HEK293 (cell line): ENCODE data around the gene COL4A1.

Source experiments
- CTCF ChIP-seq: fragments of 450-650 bp; formaldehyde crosslinking; IDR thresholded peaks from 2 replicates; pipeline ENCODE4 v1.5.1; 2016; ENCODE audit warnings: missing biosample characterization, missing genetic modification characterization
- MEIS1 ChIP-seq: sonication (generic); formaldehyde crosslinking; IDR thresholded peaks from 2 replicates; pipeline ENCODE4 v1.8.1; 2022; ENCODE audit warnings: missing genetic modification reagents, mild to moderate bottlenecking, borderline replicate concordance
- SP2 ChIP-seq: fragments of 450-650 bp; formaldehyde crosslinking; IDR thresholded peaks from 2 replicates; pipeline ENCODE4 v1.5.1; 2016; ENCODE audit warnings: missing biosample characterization, missing genetic modification characterization
- TCF7L2 ChIP-seq: IDR thresholded peaks from 2 replicates; pipeline ENCODE4 v1.6.1; 2011; ENCODE audit warnings: low read depth, mild to moderate bottlenecking, inconsistent platforms, low read length, moderate library complexity, borderline replicate concordance

- TF ChIP-seq MEIS1 (CRISPR knock-in tag) (no peak), TCF7L2 (no peak), SP2 (tag by site-specific recombination) (no peak), CTCF (tag by site-specific recombination) (no peak)
These were observed 56.6 kb downstream of the COL4A1 start for GRCh38 chr13:110250258-110250891.
